Bronchial epithelial cell (primary cell): Measurements from ENCODE around the gene SGO2. TPM values are rescaled to one million over a fixed set of nuclear protein-coding genes. Genes with fewer than 3 reads are reported as not detected.
A peak's percentile ranks its signal among the peaks of the same experiment; 100 is the strongest.

Experiments used
- DNase-seq: peaks from one replicate; pipeline ENCODE4 v3.0.0-alpha.2; 2010; ENCODE audit warnings: low read depth
- FAIRE-seq: peaks from 2 replicates; lab custom pipeline; 2011; peaks lifted over from hg19 to GRCh38; lab: Jason Lieb, UNC
- H3K27me3 ChIP-seq: 2 replicates; pipeline ENCODE4 v1.5.1; 2011; ENCODE audit warnings: low read length; ENCODE audit not compliant: control insufficient read depth, insufficient read depth
- H3K36me3 ChIP-seq: 2 replicates; pipeline ENCODE4 v1.5.1; 2011; ENCODE audit warnings: low read length; ENCODE audit not compliant: control insufficient read depth, insufficient read depth
- H3K4me3 ChIP-seq: 2 replicates; pipeline ENCODE4 v1.5.1; 2011; ENCODE audit warnings: mild to moderate bottlenecking, low read depth, low read length, control low read depth
- total RNA-seq: library from RNA; depleted of rRNA; stranded (reverse); fragments of >200 nt; gene quantifications from 2 replicates; pipeline ENCODE4 v1.2.1, GENCODE V29; 2014
- TF ChIP-seq, protein P1 (sequence below): IDR thresholded peaks from 2 replicates; pipeline ENCODE4 v1.5.1; 2011; ENCODE audit warnings: mild to moderate bottlenecking, moderate library complexity, low read length, control low read depth, inconsistent platforms; ENCODE audit not compliant: insufficient read depth, severe bottlenecking

SGO2 gene
- total RNA-seq, 1 donor from 2014 or later = 0.79 TPM

DNA sequence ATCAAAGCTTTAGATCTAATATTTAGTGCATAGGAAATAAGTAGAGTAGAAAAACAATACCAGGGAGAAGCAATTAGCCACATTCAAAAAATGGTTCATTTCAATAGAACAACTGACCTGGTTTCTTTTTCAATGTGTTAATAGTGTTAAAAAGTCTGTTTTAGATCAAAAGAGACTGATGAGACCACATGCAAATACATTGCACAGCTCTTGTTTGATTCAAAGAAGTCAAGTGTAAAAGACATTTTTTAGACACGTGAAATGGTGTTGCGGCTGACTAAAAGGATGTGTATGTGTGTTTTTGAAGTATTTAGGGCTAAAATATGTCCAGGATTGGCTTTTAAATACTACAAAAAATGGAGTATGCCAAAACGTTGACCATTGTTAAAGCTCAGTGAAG is 58.6 kb downstream of the SGO2 start:
- H3K4me3 ChIP-seq = no peak overlapping the region
- no peaks in the 10 kb centered on the region for H3K36me3 ChIP-seq
- DNase-seq (no peak), FAIRE-seq (no peak)
- TF ChIP-seq, protein P1, sequence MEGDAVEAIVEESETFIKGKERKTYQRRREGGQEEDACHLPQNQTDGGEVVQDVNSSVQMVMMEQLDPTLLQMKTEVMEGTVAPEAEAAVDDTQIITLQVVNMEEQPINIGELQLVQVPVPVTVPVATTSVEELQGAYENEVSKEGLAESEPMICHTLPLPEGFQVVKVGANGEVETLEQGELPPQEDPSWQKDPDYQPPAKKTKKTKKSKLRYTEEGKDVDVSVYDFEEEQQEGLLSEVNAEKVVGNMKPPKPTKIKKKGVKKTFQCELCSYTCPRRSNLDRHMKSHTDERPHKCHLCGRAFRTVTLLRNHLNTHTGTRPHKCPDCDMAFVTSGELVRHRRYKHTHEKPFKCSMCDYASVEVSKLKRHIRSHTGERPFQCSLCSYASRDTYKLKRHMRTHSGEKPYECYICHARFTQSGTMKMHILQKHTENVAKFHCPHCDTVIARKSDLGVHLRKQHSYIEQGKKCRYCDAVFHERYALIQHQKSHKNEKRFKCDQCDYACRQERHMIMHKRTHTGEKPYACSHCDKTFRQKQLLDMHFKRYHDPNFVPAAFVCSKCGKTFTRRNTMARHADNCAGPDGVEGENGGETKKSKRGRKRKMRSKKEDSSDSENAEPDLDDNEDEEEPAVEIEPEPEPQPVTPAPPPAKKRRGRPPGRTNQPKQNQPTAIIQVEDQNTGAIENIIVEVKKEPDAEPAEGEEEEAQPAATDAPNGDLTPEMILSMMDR = no peak
- no peaks in the 10 kb centered on the region for H3K27me3 ChIP-seq

DNA sequence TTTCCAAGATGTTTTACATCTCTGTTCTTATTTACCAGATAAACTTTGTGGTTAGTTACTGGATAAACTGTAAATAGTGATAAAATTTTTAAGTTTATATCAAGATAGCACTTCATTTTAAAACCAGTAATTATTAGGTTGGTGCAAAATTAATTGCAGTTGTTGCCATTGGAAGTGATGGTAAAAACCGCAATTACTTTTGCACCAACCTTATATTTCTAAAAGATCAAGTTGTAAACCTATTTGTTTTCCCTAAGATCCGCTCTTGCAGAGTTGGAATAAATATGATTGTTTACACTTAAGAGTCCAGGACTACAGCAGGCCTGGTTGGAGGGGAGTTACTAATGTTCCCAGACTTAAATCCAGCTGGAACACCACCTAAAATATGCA is 59.3 kb downstream of the SGO2 start:
- FAIRE-seq = no peak

DNA sequence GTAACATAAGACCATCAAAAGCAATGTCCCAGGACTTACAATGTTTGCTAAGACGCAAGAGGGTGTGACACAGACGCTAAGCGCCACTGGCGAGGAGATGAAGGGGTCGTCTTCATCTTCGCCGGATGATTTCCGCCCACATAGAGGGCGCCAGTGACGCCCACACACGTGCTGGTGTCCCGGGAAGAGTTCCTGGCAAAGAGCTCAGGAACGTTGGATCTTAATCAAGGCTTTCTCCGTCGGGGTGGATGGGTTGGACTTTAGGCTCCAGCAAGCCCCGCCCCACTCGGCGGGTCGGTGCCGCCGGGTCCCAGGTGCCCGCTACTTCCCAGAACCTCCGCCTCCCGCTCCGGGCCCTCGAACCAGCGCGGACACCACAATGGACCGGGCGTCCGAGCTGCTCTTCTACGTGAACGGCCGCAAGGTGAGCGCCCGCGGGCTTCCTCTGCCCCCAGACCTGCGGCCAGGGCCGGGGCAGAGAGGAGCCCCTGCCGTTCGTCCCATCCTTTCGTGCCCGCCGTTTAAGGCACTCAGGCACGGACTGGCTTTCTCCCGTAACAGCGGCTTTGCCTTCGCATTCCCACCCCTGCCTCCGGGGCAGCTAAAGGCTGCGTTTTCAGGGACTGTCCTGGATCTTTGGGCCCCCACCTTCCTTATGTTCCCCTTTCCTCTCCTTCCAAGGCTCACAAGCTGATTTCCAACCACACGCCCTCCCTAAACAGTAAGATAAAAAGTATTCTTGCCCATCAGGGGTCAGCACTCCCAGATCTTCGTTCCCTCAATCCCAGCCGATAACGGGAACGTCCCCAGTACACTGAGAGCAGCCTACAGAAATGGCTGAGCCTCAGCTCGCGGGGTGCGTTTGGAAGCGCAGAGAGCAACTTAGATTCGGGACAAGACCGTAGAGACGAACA is 60.0 kb downstream of the SGO2 start, which contains the start of gene AOX1:
TSS of gene AOX1 (plus strand) at position 285 of the 914 bp plus-strand sequence. CDS start at position 380, 95 bp downstream.
- no peak for FAIRE-seq
- TF ChIP-seq, protein P1 = peak; percentile 10
- H3K36me3 ChIP-seq = no peaks in the 10 kb centered on the region

More for the DNA sequence above, 59.3 kb downstream of the SGO2 start:
- TF ChIP-seq, protein P1 = no peak
- Histone ChIP-seq H3K27me3 (no peaks in the 10 kb centered on the region), H3K4me3 (peak overlapping the region; percentile 58), H3K36me3 (no peaks in the 10 kb centered on the region)
- DNase-seq = no peak

DNA sequence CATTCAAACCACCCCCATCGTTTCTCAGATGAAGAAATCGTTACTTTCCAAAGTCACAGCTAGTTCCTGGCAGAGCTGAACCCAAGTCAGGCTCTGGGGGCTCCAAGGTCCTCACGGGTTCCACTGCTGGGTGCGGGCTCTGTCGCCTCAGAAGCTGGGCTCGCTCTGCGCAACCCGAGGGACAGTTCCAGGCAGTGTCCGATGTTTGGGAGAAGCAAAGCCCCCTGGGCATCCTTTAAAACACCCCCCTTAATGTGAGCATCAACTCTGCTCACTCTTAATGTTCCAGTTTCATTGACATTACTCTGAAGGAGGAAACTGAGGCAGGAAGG is 60.6 kb downstream of the SGO2 start:
- DNase-seq = no peak
- no peak for FAIRE-seq
- TF ChIP-seq, protein P1 = no peak
- Histone ChIP-seq H3K36me3 (no peaks in the 10 kb centered on the region), H3K27me3 (no peaks in the 10 kb centered on the region), H3K4me3 (no peak overlapping the region)

More for the DNA sequence above, 60.0 kb downstream of the SGO2 start, which contains the start of gene AOX1:
- peak; percentile 44 for DNase-seq
- Histone ChIP-seq H3K4me3 (peak within 1 kb of the TSS; percentile 58), H3K27me3 (no peaks in the 10 kb centered on the region)

DNA sequence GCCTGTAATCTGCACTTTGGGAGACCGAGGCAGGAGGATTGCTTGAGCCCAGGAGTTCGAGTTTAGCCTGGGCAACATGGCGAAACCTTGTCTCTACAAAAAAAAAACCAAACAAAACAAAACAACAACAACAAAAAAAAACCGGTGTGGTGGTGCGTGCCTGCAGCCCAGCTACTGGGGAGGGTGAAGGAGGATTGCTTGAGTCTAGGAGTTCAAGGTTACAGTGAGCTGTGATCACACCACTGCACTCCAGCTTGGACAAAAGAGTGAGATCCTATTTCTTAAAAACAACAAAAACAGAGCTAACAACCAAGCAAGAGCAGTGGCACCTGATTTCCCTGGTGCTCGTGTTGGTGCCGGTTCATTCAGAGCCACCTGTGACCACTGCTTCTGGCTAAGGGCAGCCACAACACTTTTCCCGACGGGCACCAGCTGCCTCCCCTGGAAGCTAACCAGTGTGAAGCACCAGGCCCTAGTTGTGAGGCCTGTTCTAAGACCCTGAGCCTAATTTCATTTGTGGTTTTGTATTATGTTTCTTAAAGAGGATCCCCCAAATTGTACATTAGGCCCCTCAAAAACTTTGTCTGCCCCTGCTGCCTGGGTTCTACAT is 61.1 kb downstream of the SGO2 start:
- Histone ChIP-seq H3K27me3 (no peaks in the 10 kb centered on the region), H3K4me3 (no peak overlapping the region), H3K36me3 (no peaks in the 10 kb centered on the region)
- TF ChIP-seq, protein P1 = no peak
- FAIRE-seq = no peak
- no peak for DNase-seq
